HEK293 (cell line): ENCODE data around the gene DNAH7.

Source experiments
- CTCF ChIA-PET: fragments of 350-600 bp; formaldehyde crosslinking; extraction: SDS; loops from one replicate; lab custom pipeline; 2021; ENCODE audit warnings: antibody characterized with exemption; lab: Yijun Ruan, JAX
- POLR2A ChIA-PET: fragments of 300-600 bp; formaldehyde crosslinking; extraction: SDS; loops from one replicate; lab custom pipeline; 2020; ENCODE audit warnings: antibody characterized with exemption, inconsistent platforms; lab: Yijun Ruan, JAX
- H3K27ac ChIP-seq: fragments of 200-500 bp; sonication (Bioruptor generic); 2 replicates; pipeline ENCODE4 v1.5.1; 2014; ENCODE audit warnings: low read depth, low read length, control low read depth, inconsistent platforms; ENCODE audit errors: extremely low read depth
- H3K36me3 ChIP-seq, 2 experiments: fragments of 200-500 bp in 1 of 2; sonication (Bioruptor generic) in 1 of 2; 1 replicate in 1 of 2; 2 replicates in 1 of 2; pipeline ENCODE4 v1.5.1; 2014 to 2017; ENCODE audit warnings: inconsistent platforms in 2 of 2, low read length in 2 of 2; ENCODE audit not compliant: control insufficient read depth in 2 of 2, insufficient read depth in 1 of 2
- H3K4me1 ChIP-seq: fragments of 200-500 bp; sonication (Bioruptor generic); 2 replicates; pipeline ENCODE4 v1.5.1; 2014; ENCODE audit warnings: mild to moderate bottlenecking, low read length, inconsistent platforms; ENCODE audit not compliant: control insufficient read depth, insufficient read depth
- H3K4me3 ChIP-seq: 2 replicates; pipeline ENCODE4 v1.5.1; 2011; ENCODE audit warnings: low read depth, mild to moderate bottlenecking, control low read depth, low read length, moderate library complexity
- H3K9me3 ChIP-seq: fragments of 200-500 bp; sonication (Bioruptor generic); 2 replicates; pipeline ENCODE4 v1.5.1; 2014; ENCODE audit warnings: low read depth, low read length, inconsistent platforms; ENCODE audit not compliant: control insufficient read depth, insufficient read depth
- GLIS2 ChIP-seq: fragments of 450-650 bp; formaldehyde crosslinking; IDR thresholded peaks from 2 replicates; pipeline ENCODE4 v1.5.1; 2016; ENCODE audit warnings: missing biosample characterization, missing genetic modification characterization
- KLF7 ChIP-seq: fragments of 450-650 bp; formaldehyde crosslinking; IDR thresholded peaks from 2 replicates; pipeline ENCODE4 v1.5.1; 2016; ENCODE audit warnings: missing biosample characterization, missing genetic modification characterization, borderline replicate concordance
- PATZ1 ChIP-seq: fragments of 450-650 bp; formaldehyde crosslinking; IDR thresholded peaks from 2 replicates; pipeline ENCODE4 v1.5.1; 2016; ENCODE audit warnings: missing biosample characterization, missing genetic modification characterization
- SALL2 ChIP-seq: fragments of 450-650 bp; formaldehyde crosslinking; IDR thresholded peaks from 2 replicates; pipeline ENCODE4 v1.5.0; 2017; ENCODE audit warnings: missing biosample characterization, mild to moderate bottlenecking, missing genetic modification characterization, borderline replicate concordance
- ZBTB1 ChIP-seq: fragments of 450-650 bp; formaldehyde crosslinking; IDR thresholded peaks from 2 replicates; pipeline ENCODE4 v1.5.1; 2016; ENCODE audit warnings: missing biosample characterization, missing genetic modification characterization
- ZBTB7A ChIP-seq: fragments of 450-650 bp; formaldehyde crosslinking; IDR thresholded peaks from 2 replicates; pipeline ENCODE4 v1.5.1; 2016; ENCODE audit warnings: low read depth, missing biosample characterization, missing genetic modification characterization
- ZBTB8A ChIP-seq: fragments of 450-650 bp; formaldehyde crosslinking; IDR thresholded peaks from 2 replicates; pipeline ENCODE4 v1.5.1; 2016; ENCODE audit warnings: missing biosample characterization, missing genetic modification characterization
- ZNF169 ChIP-seq: fragments of 450-650 bp; formaldehyde crosslinking; IDR thresholded peaks from 2 replicates; pipeline ENCODE4 v1.5.1; 2016; ENCODE audit warnings: missing biosample characterization, missing genetic modification characterization
- ZNF18 ChIP-seq: fragments of 450-650 bp; formaldehyde crosslinking; IDR thresholded peaks from 2 replicates; pipeline ENCODE4 v1.5.1; 2016; ENCODE audit warnings: missing biosample characterization, missing genetic modification characterization
- ZNF184 ChIP-seq: fragments of 450-650 bp; IDR thresholded peaks from 2 replicates; pipeline ENCODE4 v1.5.1; 2018; ENCODE audit warnings: missing biosample characterization, mild to moderate bottlenecking, missing genetic modification characterization
- ZNF2 ChIP-seq: fragments of 450-650 bp; formaldehyde crosslinking; IDR thresholded peaks from 2 replicates; pipeline ENCODE4 v1.5.1; 2016; ENCODE audit warnings: missing biosample characterization, missing genetic modification characterization
- ZNF23 ChIP-seq: fragments of 450-650 bp; formaldehyde crosslinking; IDR thresholded peaks from 2 replicates; pipeline ENCODE4 v1.5.1; 2016; ENCODE audit warnings: missing biosample characterization, missing genetic modification characterization, borderline replicate concordance
- ZNF398 ChIP-seq: fragments of 450-650 bp; formaldehyde crosslinking; IDR thresholded peaks from 2 replicates; pipeline ENCODE4 v1.5.1; 2017; ENCODE audit warnings: missing biosample characterization, missing genetic modification characterization
- ZNF433 ChIP-seq: fragments of 450-650 bp; formaldehyde crosslinking; IDR thresholded peaks from 2 replicates; pipeline ENCODE4 v1.5.1; 2016; ENCODE audit warnings: missing biosample characterization, missing genetic modification characterization, low read depth
- ZNF580 ChIP-seq: fragments of 450-650 bp; formaldehyde crosslinking; IDR thresholded peaks from 2 replicates; pipeline ENCODE4 v1.5.1; 2016; ENCODE audit warnings: missing biosample characterization, missing genetic modification characterization
- ZNF621 ChIP-seq: fragments of 450-650 bp; formaldehyde crosslinking; IDR thresholded peaks from 2 replicates; pipeline ENCODE4 v1.5.1; 2017; ENCODE audit warnings: missing biosample characterization, missing genetic modification characterization
- ZNF639 ChIP-seq: fragments of 450-650 bp; formaldehyde crosslinking; IDR thresholded peaks from 2 replicates; pipeline ENCODE4 v1.5.1; 2016; ENCODE audit warnings: missing biosample characterization, missing genetic modification characterization
- ZNF776 ChIP-seq: fragments of 450-650 bp; formaldehyde crosslinking; IDR thresholded peaks from 2 replicates; pipeline ENCODE4 v1.5.0; 2017; ENCODE audit warnings: missing biosample characterization, missing genetic modification characterization, borderline replicate concordance
- ZNF843 ChIP-seq: fragments of 450-650 bp; formaldehyde crosslinking; IDR thresholded peaks from 2 replicates; pipeline ENCODE4 v1.5.1; 2016; ENCODE audit warnings: missing biosample characterization, missing genetic modification characterization
- ZSCAN18 ChIP-seq: fragments of 450-650 bp; formaldehyde crosslinking; IDR thresholded peaks from 2 replicates; pipeline ENCODE4 v1.5.1; 2016; ENCODE audit warnings: missing biosample characterization, missing genetic modification characterization

Gene DNAH7

GRCh38 chr2:195871326-195871725 is 197.3 kb downstream of the DNAH7 start:
- POLR2A ChIA-PET = no interaction called here
- TF ChIP-seq ZNF18 (tag by site-specific recombination) (no peak), ZNF621 (tag by site-specific recombination) (no peak), SALL2 (tag by site-specific recombination) (no peak), ZNF23 (no peak), PATZ1 (tag by site-specific recombination) (no peak), ZNF169 (tag by site-specific recombination) (no peak), ZNF433 (tag by site-specific recombination) (no peak), KLF7 (tag by site-specific recombination) (no peak), ZNF776 (tag by site-specific recombination) (no peak), ZNF580 (tag by site-specific recombination) (no peak), ZBTB7A (tag by site-specific recombination) (no peak), ZNF843 (tag by site-specific recombination) (no peak), ZSCAN18 (no peak), GLIS2 (tag by site-specific recombination) (no peak), ZNF398 (tag by site-specific recombination) (no peak), ZNF184 (tag by site-specific recombination) (no peak), ZNF2 (no peak), ZBTB1 (no peak), ZBTB8A (tag by site-specific recombination) (no peak), ZNF639 (no peak)
- Histone ChIP-seq H3K36me3 (no peaks in the 10 kb centered on the region), H3K4me3 (no peak overlapping the region), H3K9me3 (no peaks in the 10 kb centered on the region), H3K4me1 (no peaks in the 10 kb centered on the region), H3K27ac (no peak overlapping the region)
- CTCF ChIA-PET = no interaction called here
